HG02759 (cell line): ENCODE results near the gene KCNN4.
A peak's percentile ranks its signal among the peaks of the same experiment; 100 is the strongest.

ENCODE experiments used
- ATAC-seq: cut with Tn5 transposase; IDR thresholded peaks from one replicate; pipeline ENCODE4 v1.9.1; 2021; ENCODE audit warnings: mild to moderate bottlenecking, moderate library complexity; ENCODE audit not compliant: unreplicated experiment

Gene KCNN4

DNA sequence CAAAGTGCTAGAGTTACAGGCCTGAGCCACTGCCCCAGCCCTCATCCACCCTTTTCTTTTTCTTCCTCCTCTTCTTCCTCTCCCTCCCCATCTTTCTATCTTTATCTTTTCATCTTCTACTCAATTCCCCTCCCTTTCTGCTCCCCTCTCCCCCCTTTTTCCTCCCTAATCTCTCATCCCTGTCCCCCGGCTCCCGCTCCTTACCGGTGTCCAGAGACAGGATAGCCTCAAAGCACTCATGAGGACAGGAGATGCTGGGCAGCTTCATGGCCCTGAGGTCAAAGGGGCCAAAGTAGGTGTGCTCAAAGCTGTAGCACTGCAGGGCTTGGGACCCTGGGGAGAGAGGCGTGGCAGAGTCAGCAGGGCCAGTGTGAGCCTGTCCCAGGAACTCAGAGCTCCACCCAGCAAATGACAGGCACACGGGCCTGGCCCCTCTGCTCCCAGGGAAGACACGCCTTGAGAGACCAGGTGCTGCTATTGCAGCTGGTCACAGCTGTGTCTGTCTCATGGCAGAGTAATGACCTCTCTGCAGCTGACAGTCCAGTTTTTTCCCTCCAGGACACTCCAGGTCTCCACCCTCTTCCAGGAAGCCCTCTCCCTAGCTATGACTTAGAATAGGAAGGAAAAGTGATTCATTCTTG, 18.8 kb upstream of the KCNN4 start:
- ATAC-seq: no peak

DNA sequence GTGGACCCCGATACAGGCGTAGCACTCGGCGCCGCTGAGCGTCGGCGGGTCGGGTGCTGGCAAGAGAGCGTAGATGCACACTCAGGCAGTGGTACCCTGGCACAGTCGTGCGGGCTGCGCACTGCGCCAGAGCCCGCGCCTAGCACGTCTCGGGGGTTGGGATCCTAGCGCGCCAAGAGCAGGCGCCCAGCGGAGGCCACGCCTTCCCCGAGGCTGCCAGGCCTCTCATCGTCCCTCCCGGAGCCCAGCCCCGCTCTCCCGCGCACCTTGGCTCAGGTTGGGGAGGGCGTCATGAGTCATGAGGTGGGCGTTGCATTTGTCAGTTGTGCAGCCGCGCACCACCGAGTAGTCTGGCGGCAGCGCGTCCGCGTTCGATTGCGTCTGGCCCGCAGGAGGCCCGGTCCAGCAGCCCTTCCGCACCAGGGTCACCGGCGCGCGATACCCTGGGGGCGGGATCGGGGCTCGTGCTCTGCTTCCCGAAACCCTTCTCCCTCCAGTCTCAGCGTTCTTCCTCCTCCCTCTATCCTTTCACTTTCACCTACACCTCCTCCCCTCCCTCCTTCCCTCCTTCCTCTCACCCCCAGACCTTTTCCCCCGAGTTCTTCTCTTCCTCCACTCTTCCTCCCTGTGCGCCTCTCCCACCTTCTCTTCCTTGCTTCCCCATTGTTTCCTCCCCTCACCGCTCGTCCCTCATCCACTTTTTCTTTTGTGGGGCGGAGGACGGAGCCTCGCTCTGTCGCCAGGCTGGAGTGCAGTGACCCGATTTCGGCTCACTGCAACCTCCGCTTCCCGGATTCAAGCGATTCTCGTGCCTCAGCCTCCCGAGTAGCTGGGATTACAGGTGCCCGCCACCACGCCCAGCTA, 18.0 kb upstream of the KCNN4 start:
- no peak for ATAC-seq

DNA sequence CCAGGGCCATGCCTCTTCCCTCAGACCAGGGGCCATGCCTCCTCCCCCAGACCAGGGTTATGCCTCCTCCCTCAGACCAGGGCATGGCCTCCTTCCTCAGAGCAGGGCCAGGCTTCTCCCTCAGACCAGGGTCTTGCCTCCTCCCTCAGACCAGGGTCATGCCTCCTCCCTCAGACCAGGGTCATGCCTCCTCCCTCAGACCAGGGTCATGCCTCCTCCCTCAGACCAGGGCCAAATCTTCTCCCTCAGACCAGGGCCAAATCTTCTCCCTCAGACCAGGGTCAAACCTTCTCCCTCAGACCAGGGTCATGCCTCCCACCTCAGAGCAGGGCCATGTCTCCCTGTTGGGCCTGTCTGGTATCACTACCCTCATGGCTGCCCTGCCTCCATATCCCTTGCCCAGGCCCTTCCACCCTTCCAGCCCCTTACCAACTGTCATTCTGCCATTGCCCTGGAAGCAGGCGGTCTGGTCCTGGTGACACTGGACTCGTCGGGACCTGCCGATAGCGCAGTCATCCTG, 17.3 kb upstream of the KCNN4 start:
- ATAC-seq: no peak

GRCh38 chr19:43797556-43797955, 16.8 kb upstream of the KCNN4 start:
- ATAC-seq: no peak

- ATAC-seq: no peak
Measured at GRCh38 chr19:43797118-43797517, 16.3 kb upstream of the KCNN4 start.

- ATAC-seq: no peak
Measured at GRCh38 chr19:43790587-43790986, 9.8 kb upstream of the KCNN4 start.

DNA sequence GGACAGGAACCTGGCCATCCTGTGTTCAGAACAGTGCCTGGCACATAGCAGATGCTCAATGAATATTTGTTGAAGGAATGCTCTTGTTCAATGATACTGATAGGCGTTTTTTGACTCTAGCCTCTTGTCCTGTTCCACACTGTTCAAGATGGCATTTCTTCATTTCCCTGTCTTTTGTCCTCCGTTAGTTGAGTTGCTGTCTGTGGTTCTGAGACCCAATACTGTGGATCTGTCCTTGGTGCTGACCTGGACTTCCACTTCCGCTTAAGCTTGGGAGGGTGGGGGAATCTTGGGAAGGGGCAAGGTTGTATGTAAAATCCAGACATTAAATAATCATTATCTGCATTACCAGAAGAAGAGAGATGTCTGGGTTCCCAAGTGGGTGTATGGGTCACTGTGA, 8.3 kb upstream of the KCNN4 start:
- ATAC-seq: no peak

DNA sequence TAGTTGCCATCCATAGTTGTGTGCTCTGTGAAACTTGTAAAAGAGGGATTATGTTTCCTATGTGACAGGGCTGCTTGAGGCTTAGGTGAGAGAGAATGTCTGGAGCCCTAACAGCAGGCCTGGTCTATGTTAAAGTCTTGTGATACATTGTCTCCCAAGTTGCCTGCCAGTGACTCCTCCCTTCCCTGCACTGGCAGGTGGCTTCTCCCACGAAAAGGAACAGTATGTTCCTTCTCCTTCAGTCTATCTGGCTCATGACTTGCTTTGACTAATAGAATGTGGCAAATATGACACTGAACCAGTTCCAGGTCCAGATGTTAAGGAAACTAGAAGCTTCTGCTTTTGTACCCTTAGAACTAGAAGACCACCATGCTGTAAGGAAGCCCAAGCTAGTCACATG, 5.9 kb upstream of the KCNN4 start:
- ATAC-seq: no peak

DNA sequence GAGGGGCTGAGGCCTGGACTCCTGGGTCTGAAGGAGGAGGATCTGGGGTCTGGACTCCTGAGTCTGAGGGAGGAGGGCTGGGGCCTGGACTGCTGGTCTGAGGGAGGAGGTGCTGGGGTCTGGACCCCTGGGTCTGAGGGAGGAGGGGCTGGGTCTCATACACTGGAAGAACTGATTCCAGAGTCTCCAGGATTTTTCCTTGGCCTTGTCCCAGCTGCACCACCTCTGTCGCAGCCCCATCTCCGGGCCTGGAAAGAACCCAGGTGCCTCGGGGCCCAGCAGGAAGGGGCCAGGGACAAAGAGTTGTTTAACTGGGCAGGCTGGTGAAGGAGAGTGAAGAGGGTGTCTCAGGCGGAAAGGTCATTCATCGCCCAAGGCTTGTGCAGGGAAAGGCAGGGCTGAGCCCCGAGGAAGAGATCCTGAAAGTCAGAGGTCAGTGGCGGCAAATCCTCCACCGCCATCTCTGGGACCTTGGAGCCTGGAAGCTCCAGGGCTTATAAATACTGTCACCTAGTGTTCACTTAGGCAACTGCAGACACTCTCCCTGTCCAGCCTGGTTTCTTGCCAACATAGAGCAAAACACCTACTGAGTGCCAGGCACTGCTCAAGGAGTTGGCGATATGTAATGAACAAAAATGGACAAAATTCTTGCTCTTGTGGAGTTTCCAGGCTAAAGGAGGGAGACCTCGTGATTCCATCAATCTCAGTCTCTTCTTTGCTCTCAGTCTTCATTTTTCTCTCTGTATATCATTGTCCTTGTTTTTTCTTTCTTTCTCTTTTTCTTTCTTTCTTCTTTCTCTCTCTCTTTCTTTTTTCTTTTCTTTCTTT, 4.4 kb upstream of the KCNN4 start:
- ATAC-seq: peak; percentile 33

- ATAC-seq: peak; percentile 23
Measured at GRCh38 chr19:43784241-43784980, 3.6 kb upstream of the KCNN4 start.

DNA sequence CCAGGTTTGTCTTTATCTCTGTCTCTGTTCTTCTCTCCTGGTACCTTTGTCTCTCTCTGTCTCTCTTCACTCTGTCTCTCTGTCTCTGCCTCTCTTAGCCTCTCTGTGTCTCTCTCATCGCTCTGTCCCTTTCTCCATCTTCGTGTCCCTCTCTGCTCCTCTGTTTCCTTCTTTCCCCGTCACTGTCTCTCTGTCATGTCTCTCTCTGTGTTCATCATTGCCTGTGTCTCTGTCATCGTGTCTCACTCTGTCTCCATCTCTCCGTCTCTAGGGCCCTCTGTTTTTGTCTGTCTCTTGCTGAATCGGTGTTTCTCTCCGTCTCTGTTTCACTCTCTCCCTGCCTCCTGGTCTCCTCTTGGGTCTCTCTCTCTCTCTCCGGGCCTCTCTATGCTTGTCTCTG, 2.9 kb upstream of the KCNN4 start:
- no peak for ATAC-seq

- no peak for ATAC-seq
Measured at GRCh38 chr19:43782689-43783231, 2.0 kb upstream of the KCNN4 start.

DNA sequence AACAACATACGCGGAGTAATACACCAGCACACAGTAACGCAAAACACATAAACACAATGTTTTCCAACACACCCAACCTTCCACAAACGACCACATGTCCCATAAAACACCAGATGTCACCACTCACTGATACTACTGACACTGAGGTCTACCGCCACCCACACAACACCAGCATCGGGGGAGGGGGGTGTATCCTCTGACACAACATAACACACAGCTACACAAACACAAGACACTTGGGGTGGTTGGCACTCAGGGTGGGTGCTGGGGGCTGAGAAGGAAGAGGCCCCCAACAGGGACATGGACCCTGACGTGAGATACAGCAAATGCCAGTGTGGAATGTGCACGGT, 1.5 kb upstream of the KCNN4 start:
- ATAC-seq: no peak

DNA sequence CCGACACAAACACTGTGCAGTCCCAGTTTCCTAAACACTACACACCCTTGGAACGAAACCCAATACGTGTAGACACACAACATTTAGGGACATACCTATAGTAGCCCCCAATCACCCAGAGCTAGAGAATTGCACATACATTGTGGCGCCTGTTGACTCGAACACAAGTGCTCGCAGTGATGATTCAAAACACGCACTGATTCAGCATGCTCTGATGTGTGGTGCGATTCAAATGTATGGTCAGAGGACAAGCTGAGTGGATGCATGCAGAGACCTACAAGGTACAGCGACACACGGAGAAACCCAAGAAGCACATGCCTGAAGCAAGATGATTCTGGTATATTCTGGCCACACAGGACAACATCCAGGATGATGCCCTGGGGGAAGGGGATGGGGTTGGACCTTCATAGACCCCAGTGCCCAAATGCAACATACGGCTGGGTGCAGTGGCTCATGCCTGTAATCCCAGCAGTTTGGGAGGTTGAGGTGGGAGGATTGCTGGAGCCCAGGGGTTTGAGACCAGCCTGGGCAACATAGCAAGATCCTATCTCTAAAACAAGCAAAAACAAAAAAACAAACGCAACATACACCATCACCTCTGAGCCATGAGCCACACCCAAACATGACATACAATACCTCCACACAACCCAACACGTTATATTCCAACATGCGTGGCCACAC, 997 bp upstream of the KCNN4 start:
- ATAC-seq: no peak

- no peak for ATAC-seq
Measured at GRCh38 chr19:43779820-43780219, 953 bp downstream of the KCNN4 start.

GRCh38 chr19:43779147-43779819, 1.5 kb downstream of the KCNN4 start:
- ATAC-seq: no peak

DNA sequence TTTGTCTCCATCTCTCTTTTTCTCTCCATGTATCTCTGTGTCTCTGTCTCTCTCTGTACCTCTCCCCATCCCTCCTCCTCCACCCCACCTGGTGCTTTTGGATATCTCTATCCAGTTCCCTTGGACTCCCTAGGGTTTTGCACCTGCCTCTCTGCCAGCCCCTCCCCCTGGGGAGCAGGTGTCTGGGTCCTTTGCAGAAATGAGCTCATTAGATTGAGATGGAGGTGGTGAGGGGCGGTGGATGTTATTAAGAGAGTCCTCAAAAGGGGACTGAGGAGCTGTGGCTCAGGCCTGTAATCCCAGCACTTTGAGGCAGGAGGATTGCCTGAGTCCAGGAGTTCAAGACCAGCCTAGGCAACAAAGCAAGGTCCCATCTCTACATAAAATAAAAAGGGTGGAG, 2.1 kb downstream of the KCNN4 start:
- ATAC-seq: no peak

GRCh38 chr19:43777163-43777695, 3.5 kb downstream of the KCNN4 start:
- ATAC-seq: no peak

GRCh38 chr19:43776286-43776685, 4.5 kb downstream of the KCNN4 start:
- ATAC-seq: no peak
